SK-N-SH (cell line): ENCODE measurements around the gene MVD. TPM values are rescaled to one million over a fixed set of nuclear protein-coding genes. Genes with fewer than 3 reads are reported as not detected.

Experiments used
- CTCF ChIA-PET: fragments of 300-600, 350-600 bp; formaldehyde crosslinking; extraction: SDS; loops from one replicate; lab custom pipeline; 2021; lab: Yijun Ruan, JAX
- POLR2A ChIA-PET: fragments of 350-600 bp; sonication (Branson Sonifier 250); formaldehyde crosslinking; extraction: SDS; loops from one replicate; lab custom pipeline; 2020; ENCODE audit warnings: antibody characterized with exemption, inconsistent platforms; lab: Yijun Ruan, JAX
- DNase-seq: peaks from one replicate; pipeline ENCODE4 v3.0.0; 2012
- H2AFZ ChIP-seq: fragments of 200-600 bp; sonication (generic); 2 replicates; pipeline ENCODE4 v1.8.1; 2016; ENCODE audit warnings: antibody characterized with exemption, mild to moderate bottlenecking, low read depth
- H3F3A ChIP-seq: fragments of 200-600 bp; sonication (generic); replicated peaks from 2 replicates; pipeline ENCODE3; 2016; ENCODE audit warnings: antibody characterized with exemption, mild to moderate bottlenecking; ENCODE audit not compliant: insufficient read depth
- H3K27ac ChIP-seq, 2 experiments: fragments of 200-500 bp in 1 of 2; fragments of 200-600 bp in 1 of 2; sonication (Bioruptor generic) in 1 of 2; sonication (generic), shearing (Covaris generic) in 1 of 2; 2 replicates each; pipeline versions ENCODE4 v1.5.1 to v1.6.1; 2014 to 2016; ENCODE audit warnings: low read depth in 2 of 2, inconsistent platforms in 1 of 2, low read length in 1 of 2, mild to moderate bottlenecking in 1 of 2, mixed read lengths in 1 of 2
- H3K27me3 ChIP-seq: fragments of 200-600 bp; sonication (generic), shearing (Covaris generic); 2 replicates; pipeline ENCODE4 v1.6.1; 2016; ENCODE audit warnings: mixed run types; ENCODE audit not compliant: insufficient read depth
- H3K36me3 ChIP-seq, 2 experiments: fragments of 200-500 bp in 1 of 2; fragments of 200-600 bp in 1 of 2; sonication (Bioruptor generic) in 1 of 2; sonication (generic) in 1 of 2; replicated peaks in 1 of 2; 2 replicates each; pipeline versions ENCODE3 to v1.5.1; 2014 to 2016; ENCODE audit warnings: low read length in 1 of 2, mild to moderate bottlenecking in 1 of 2; ENCODE audit not compliant: insufficient read depth in 2 of 2, control insufficient read depth in 1 of 2
- H3K4me1 ChIP-seq, 2 experiments: fragments of 200-500 bp in 1 of 2; fragments of 200-600 bp in 1 of 2; sonication (Bioruptor generic) in 1 of 2; sonication (generic), shearing (Covaris generic) in 1 of 2; 2 replicates each; pipeline versions ENCODE4 v1.5.1 to v1.6.1; 2014 to 2016; ENCODE audit warnings: low read depth in 1 of 2, low read length in 1 of 2, mixed run types in 1 of 2; ENCODE audit not compliant: insufficient read depth in 2 of 2, control insufficient read depth in 1 of 2
- H3K4me2 ChIP-seq: fragments of 200-600 bp; sonication (generic), shearing (Covaris generic); 2 replicates; pipeline ENCODE4 v1.6.1; 2017; ENCODE audit warnings: mixed run types
- H3K4me3 ChIP-seq, 2 experiments: fragments of 200-500 bp in 1 of 2; fragments of 200-600 bp in 1 of 2; sonication (Bioruptor generic) in 1 of 2; sonication (generic), shearing (Covaris generic) in 1 of 2; 2 replicates each; pipeline versions ENCODE4 v1.5.1 to v1.8.1; 2014 to 2016; ENCODE audit warnings: low read depth in 2 of 2, inconsistent platforms in 1 of 2, low read length in 1 of 2, mild to moderate bottlenecking in 1 of 2, mixed read lengths in 1 of 2, moderate library complexity in 1 of 2
- H3K79me2 ChIP-seq: fragments of 200-600 bp; sonication (generic); 2 replicates; pipeline ENCODE4 v1.8.1; 2017; ENCODE audit warnings: mild to moderate bottlenecking; ENCODE audit not compliant: insufficient read depth
- H3K9ac ChIP-seq: fragments of 200-600 bp; sonication (generic); 2 replicates; pipeline ENCODE4 v1.6.1; 2017; ENCODE audit warnings: mixed run types
- H3K9me2 ChIP-seq: fragments of 200-600 bp; sonication (generic); 2 replicates; pipeline ENCODE4 v1.6.1; 2017; ENCODE audit warnings: mixed run types
- H3K9me3 ChIP-seq: fragments of 200-600 bp; sonication (generic); 2 replicates; pipeline ENCODE4 v1.6.1; 2017; ENCODE audit warnings: mixed run types, mild to moderate bottlenecking, moderate library complexity
- H4K20me1 ChIP-seq: fragments of 200-600 bp; sonication (generic); 2 replicates; pipeline ENCODE4 v1.6.1; 2017; ENCODE audit warnings: mild to moderate bottlenecking, mixed run types; ENCODE audit not compliant: insufficient read depth
- EP300 ChIP-seq, 2 experiments: IDR thresholded peaks; 2 replicates each; pipeline versions ENCODE4 v1.4.0 to v1.6.1; 2012; ENCODE audit warnings: borderline replicate concordance in 1 of 2, low read depth in 1 of 2, low read length in 1 of 2
- FOXJ3 ChIP-seq: sonication (generic); formaldehyde crosslinking; IDR thresholded peaks from 2 replicates; pipeline ENCODE4 v1.5.1; 2020; ENCODE audit warnings: mild to moderate bottlenecking, missing genetic modification reagents
- GABPA ChIP-seq: IDR thresholded peaks from 2 replicates; pipeline ENCODE4 v1.4.0; 2012; ENCODE audit warnings: low read depth, mild to moderate bottlenecking
- GATA2 ChIP-seq: sonication (generic); formaldehyde crosslinking; IDR thresholded peaks from 2 replicates; pipeline ENCODE4 v1.5.0; 2020; ENCODE audit warnings: mild to moderate bottlenecking, missing genetic modification reagents
- NFIC ChIP-seq: IDR thresholded peaks from 2 replicates; pipeline ENCODE4 v1.4.0; 2012; ENCODE audit warnings: borderline replicate concordance
- NRF1 ChIP-seq: IDR thresholded peaks from 2 replicates; pipeline ENCODE4 v1.6.1; 2012; ENCODE audit warnings: low read depth, mild to moderate bottlenecking, low read length
- RAD21 ChIP-seq: IDR thresholded peaks from 2 replicates; pipeline ENCODE4 v1.6.1; 2012; ENCODE audit warnings: mild to moderate bottlenecking, low read length
- RCOR1 ChIP-seq: fragments of 150-350 bp; IDR thresholded peaks from 2 replicates; pipeline ENCODE4 v1.6.1; 2017; ENCODE audit warnings: antibody characterized with exemption, low read length
- RFX5 ChIP-seq: IDR thresholded peaks from 2 replicates; pipeline ENCODE4 v1.6.1; 2012; ENCODE audit warnings: mild to moderate bottlenecking, improper control_type of control experiment, low read length
- SIN3A ChIP-seq: IDR thresholded peaks from 2 replicates; pipeline ENCODE4 v1.6.1; 2012; ENCODE audit warnings: low read depth, mild to moderate bottlenecking, low read length, moderate library complexity, borderline replicate concordance
- TEAD4 ChIP-seq: IDR thresholded peaks from 2 replicates; pipeline ENCODE4 v1.4.0; 2012; ENCODE audit warnings: mild to moderate bottlenecking, borderline replicate concordance; ENCODE audit not compliant: insufficient read depth
- WGBS: methylation state at CpG from one replicate; pipeline ENCODE4 v1.1.6; 2017; ENCODE audit warnings: low lambda C conversion rate; 5-methylcytosine and 5-hydroxymethylcytosine counted together
- polyA plus RNA-seq, 3 experiments: library from polyadenylated mRNA; depleted of rRNA; stranded (reverse); fragments of >200 nt; gene quantifications; 2 replicates each; pipeline ENCODE4 v1.2.3, GENCODE V29; 2012
- TF ChIP-seq, protein P1 (sequence below): fragments of 200-600 bp; sonication (generic); IDR thresholded peaks from 2 replicates; pipeline ENCODE4 v1.6.1; 2017; ENCODE audit warnings: antibody characterized with exemption, mild to moderate bottlenecking, moderate library complexity
- TF ChIP-seq, protein P2 (sequence below): IDR thresholded peaks from 2 replicates; pipeline ENCODE4 v1.4.0; 2012; ENCODE audit warnings: low read depth, borderline replicate concordance
- TF ChIP-seq, protein P3 (sequence below): fragments of 150-350 bp; IDR thresholded peaks from 2 replicates; pipeline ENCODE4 v1.6.1; 2017; ENCODE audit warnings: antibody characterized with exemption, low read length, low read depth, borderline replicate concordance
- TF ChIP-seq, protein P4 (sequence below): IDR thresholded peaks from 2 replicates; pipeline ENCODE4 v1.4.0; 2012; ENCODE audit warnings: low read depth, borderline replicate concordance

Gene MVD
- polyA plus RNA-seq, 1 of the 3 experiments (the other 2 are of a cell fraction): 15.7 TPM

DNA sequence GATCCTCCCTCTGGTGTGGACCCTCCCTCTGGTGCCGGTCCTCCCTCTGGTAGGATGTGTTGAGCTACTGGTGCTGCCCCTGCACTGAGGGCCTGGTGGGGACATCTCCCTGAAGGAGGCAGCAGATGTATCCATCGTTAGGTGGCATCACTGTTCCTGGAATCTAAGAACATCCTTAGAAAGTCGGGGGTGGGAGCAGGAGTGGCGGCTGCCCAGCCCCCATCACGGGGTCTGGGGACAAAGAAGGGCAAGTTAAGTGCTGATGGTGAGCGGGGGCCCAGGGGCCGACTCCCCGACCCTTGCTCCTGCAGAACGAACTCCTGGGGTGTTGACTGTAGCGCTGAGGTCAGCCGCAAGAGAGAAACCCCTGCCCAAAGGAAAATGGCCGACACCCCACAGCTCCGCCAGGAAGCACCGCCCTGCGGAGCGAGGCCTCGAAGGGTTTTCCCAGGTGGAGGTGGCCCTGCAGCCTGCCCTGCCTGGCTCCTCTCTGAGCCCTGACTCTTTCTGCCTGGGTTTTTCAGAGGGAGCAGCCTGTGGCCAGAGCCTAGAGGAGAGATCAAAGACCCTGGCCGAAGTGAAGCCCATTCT is 49.0 kb upstream of the MVD start (continued):
- no peak for TF ChIP-seq FOXJ3 (CRISPR knock-in tag)

DNA sequence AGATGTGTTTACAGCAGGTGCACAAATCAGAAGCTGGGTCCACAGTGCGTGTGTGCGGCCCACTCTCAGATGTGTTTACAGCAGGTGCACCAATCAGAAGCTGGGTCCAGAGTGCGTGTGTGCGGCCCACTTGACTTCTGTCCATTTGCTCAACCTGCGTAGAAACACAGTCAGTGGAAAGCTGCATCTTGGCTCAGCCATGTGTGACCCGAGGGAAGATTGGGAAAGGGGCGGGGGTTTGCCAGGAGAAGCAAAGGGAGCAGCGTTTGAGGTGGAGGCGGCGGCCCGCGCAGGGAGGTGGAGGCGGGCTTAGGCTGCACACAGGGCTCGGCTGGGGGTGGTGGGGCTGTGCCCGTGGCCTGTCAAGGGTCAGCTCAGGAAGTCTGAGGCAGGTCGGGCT is 47.7 kb upstream of the MVD start:
- Histone ChIP-seq H3K4me2 (no peak overlapping the region), H4K20me1 (peaks cover 5% of the 10 kb centered on the region; the same call in 1 of the 2 replicates), H3K9me2 (no peaks in the 10 kb centered on the region), H2AFZ (no peak overlapping the region), H3F3A (peaks cover 17% of the 10 kb centered on the region), H3K9ac (no peak overlapping the region), H3K79me2 (peaks cover 34% of the 10 kb centered on the region), H3K9me3 (no peaks in the 10 kb centered on the region), H3K27ac (no peak overlapping the region), H3K36me3 (peaks cover 0 to 25% of the 10 kb centered on the region in 2 experiments), H3K4me1 (peaks cover 0 to 9% of the 10 kb centered on the region in 2 experiments; a peak in 2 of 4 replicates), H3K4me3 (no peak overlapping the region), H3K27me3 (no peaks in the 10 kb centered on the region)
- DNase-seq: no peak
- POLR2A ChIA-PET: no interaction called here
- no peak for TF ChIP-seq SIN3A
- TF ChIP-seq EP300 (IDR thresholded peaks at IDR 0.05; ENCODE audit: borderline replicate concordance in 1 of 2, low read depth in 1 of 2, low read length in 1 of 2): no peak
- TF ChIP-seq, protein P1, sequence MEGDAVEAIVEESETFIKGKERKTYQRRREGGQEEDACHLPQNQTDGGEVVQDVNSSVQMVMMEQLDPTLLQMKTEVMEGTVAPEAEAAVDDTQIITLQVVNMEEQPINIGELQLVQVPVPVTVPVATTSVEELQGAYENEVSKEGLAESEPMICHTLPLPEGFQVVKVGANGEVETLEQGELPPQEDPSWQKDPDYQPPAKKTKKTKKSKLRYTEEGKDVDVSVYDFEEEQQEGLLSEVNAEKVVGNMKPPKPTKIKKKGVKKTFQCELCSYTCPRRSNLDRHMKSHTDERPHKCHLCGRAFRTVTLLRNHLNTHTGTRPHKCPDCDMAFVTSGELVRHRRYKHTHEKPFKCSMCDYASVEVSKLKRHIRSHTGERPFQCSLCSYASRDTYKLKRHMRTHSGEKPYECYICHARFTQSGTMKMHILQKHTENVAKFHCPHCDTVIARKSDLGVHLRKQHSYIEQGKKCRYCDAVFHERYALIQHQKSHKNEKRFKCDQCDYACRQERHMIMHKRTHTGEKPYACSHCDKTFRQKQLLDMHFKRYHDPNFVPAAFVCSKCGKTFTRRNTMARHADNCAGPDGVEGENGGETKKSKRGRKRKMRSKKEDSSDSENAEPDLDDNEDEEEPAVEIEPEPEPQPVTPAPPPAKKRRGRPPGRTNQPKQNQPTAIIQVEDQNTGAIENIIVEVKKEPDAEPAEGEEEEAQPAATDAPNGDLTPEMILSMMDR: no peak
- CTCF ChIA-PET: no interaction called here
- 80% methylated on average over 14 of the region's 16 CpGs for WGBS

DNA sequence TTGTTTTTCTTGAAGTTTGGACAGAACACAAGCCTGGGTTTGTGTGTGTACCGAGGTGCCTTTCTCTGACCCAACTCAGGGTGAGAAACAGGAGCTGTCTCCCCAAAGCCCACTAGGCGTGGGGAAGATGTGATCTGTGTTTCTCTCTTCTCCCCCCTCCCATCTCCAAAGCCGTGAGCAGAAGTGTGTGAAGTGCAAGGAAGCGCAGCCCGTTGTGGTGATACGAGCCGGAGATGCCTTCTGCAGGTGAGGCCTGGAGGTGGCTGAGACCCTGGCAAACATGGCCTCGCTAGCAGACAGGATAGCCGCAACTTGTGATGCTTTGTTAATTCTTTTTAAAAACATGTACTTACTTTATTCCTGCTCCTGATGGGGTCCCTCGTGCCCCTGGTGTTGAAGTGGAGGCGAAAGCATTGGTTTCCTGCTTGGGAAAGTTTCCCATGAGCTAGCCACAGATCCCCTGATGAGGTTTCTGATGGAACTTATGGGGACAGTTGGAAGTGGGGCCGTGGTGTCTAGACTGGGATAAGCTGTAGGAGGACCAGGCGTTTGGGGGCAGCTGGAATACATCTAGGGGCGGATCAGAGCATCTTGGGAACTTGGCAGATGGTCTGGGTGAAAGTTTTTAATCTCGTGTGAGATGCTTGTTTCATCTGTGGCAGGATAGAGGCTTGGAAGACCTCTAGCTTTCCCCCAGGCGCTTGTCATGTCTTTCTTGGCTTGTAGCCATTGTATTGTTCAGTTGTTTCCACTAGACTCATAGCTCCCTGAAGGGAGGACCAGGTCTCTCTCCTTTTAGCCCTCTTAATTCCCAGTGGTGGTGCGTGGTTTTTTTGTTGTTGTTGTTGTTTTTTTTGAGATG is 44.3 kb upstream of the MVD start:
- 0 out of 2 replicates have a peak, but pooled peaks cover 6% of the 10 kb centered on the region for H4K20me1 ChIP-seq
- ChIA-PET POLR2A (no interaction called here), CTCF (interaction anchor here (0.9 to 3.1 kb wide), 2 partner anchors 16 to 30 kb away, joined by 3 to 12 read pairs; no protein-coding TSS in a partner anchor)
- peaks cover 17% of the 10 kb centered on the region for H3F3A ChIP-seq
- no peak for DNase-seq
- no peaks in the 10 kb centered on the region for H3K9me3 ChIP-seq
- H3K9ac ChIP-seq: peak overlapping the region; percentile 75
- TF ChIP-seq GATA2: no peak
- no peak for TF ChIP-seq RFX5
- TF ChIP-seq RCOR1: no peak
- TF ChIP-seq NRF1: no peak
- TF ChIP-seq TEAD4: no peak
- TF ChIP-seq RAD21: no peak
- TF ChIP-seq FOXJ3 (CRISPR knock-in tag): no peak
- TF ChIP-seq, protein P2, sequence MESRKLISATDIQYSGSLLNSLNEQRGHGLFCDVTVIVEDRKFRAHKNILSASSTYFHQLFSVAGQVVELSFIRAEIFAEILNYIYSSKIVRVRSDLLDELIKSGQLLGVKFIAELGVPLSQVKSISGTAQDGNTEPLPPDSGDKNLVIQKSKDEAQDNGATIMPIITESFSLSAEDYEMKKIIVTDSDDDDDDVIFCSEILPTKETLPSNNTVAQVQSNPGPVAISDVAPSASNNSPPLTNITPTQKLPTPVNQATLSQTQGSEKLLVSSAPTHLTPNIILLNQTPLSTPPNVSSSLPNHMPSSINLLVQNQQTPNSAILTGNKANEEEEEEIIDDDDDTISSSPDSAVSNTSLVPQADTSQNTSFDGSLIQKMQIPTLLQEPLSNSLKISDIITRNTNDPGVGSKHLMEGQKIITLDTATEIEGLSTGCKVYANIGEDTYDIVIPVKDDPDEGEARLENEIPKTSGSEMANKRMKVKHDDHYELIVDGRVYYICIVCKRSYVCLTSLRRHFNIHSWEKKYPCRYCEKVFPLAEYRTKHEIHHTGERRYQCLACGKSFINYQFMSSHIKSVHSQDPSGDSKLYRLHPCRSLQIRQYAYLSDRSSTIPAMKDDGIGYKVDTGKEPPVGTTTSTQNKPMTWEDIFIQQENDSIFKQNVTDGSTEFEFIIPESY: no peak
- TF ChIP-seq, protein P3, sequence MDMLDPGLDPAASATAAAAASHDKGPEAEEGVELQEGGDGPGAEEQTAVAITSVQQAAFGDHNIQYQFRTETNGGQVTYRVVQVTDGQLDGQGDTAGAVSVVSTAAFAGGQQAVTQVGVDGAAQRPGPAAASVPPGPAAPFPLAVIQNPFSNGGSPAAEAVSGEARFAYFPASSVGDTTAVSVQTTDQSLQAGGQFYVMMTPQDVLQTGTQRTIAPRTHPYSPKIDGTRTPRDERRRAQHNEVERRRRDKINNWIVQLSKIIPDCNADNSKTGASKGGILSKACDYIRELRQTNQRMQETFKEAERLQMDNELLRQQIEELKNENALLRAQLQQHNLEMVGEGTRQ: no peak
- TF ChIP-seq NFIC: no peak
- no peak for TF ChIP-seq EP300 (IDR thresholded peaks at IDR 0.05; ENCODE audit: borderline replicate concordance in 1 of 2, low read depth in 1 of 2, low read length in 1 of 2)
- TF ChIP-seq GABPA: no peak
- TF ChIP-seq, protein P4, sequence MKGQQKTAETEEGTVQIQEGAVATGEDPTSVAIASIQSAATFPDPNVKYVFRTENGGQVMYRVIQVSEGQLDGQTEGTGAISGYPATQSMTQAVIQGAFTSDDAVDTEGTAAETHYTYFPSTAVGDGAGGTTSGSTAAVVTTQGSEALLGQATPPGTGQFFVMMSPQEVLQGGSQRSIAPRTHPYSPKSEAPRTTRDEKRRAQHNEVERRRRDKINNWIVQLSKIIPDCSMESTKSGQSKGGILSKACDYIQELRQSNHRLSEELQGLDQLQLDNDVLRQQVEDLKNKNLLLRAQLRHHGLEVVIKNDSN: no peak
- H3K27me3 ChIP-seq: no peaks in the 10 kb centered on the region
- H2AFZ ChIP-seq: peak overlapping the region; percentile 56; the same call in 1 of the 2 replicates
- peak overlapping the region; percentile 98 for H3K4me2 ChIP-seq
- H3K27ac ChIP-seq: peak overlapping the region in 1 of 2 experiments; percentile 30; a peak in 1 of 4 replicates
- no peaks in the 10 kb centered on the region for H3K9me2 ChIP-seq
- peaks cover 0 to 16% of the 10 kb centered on the region in 2 experiments; a peak in 2 of 4 replicates for H3K4me1 ChIP-seq
- H3K4me3 ChIP-seq: peak overlapping the region; percentile 94 to 99
- H3K36me3 ChIP-seq: peaks cover 0 to 4% of the 10 kb centered on the region in 2 experiments
- 24% methylated on average over 17 of the region's 17 CpGs for WGBS
- peaks cover 58% of the 10 kb centered on the region for H3K79me2 ChIP-seq
